ENCODE data around the gene LRMDA. TPM values are rescaled to one million over a fixed set of nuclear protein-coding genes. Genes with fewer than 3 reads are reported as not detected.

Gene LRMDA
- total RNA-seq, 1 donor from 2014 or later, result 19.4 TPM

DNA sequence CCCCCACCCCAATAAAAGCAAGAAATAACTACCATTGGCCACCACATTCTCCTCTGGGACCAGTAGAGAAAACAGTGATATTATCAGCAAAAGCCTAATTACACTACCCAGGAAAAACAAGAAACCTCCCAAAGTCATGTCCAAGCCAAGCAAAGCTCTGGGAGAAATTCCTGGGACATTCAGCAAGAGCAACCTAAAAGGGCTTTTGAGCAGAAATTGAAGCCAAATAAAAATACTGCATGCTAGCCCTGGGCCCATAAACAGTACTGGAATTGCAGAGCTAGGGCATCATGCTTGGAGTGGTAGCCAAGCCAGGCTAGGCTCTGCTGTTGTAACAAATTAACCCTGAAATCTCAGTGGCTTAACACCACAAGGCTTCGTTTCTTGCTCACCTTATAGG, 347.9 kb downstream of the LRMDA start:
- Mint-ChIP-seq H3K27me3 (ENCODE audit: unreplicated experiment) (peaks cover 2% of the 10 kb centered on the region), H3K9me3 (ENCODE audit: unreplicated experiment) (no peaks in the 10 kb centered on the region), H3K27ac (ENCODE audit: unreplicated experiment) (no peak overlapping the region), H3K4me3 (ENCODE audit: unreplicated experiment) (no peak overlapping the region), H3K4me1 (ENCODE audit: unreplicated experiment) (no peaks in the 10 kb centered on the region), H3K36me3 (ENCODE audit: low read depth, unreplicated experiment) (no peaks in the 10 kb centered on the region)
- DNase-seq (ENCODE audit: low spot score), result no peak
- TF ChIP-seq, protein P1, sequence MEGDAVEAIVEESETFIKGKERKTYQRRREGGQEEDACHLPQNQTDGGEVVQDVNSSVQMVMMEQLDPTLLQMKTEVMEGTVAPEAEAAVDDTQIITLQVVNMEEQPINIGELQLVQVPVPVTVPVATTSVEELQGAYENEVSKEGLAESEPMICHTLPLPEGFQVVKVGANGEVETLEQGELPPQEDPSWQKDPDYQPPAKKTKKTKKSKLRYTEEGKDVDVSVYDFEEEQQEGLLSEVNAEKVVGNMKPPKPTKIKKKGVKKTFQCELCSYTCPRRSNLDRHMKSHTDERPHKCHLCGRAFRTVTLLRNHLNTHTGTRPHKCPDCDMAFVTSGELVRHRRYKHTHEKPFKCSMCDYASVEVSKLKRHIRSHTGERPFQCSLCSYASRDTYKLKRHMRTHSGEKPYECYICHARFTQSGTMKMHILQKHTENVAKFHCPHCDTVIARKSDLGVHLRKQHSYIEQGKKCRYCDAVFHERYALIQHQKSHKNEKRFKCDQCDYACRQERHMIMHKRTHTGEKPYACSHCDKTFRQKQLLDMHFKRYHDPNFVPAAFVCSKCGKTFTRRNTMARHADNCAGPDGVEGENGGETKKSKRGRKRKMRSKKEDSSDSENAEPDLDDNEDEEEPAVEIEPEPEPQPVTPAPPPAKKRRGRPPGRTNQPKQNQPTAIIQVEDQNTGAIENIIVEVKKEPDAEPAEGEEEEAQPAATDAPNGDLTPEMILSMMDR (IDR thresholded peaks at IDR 0.05; ENCODE audit: unreplicated experiment), result no peak

DNA sequence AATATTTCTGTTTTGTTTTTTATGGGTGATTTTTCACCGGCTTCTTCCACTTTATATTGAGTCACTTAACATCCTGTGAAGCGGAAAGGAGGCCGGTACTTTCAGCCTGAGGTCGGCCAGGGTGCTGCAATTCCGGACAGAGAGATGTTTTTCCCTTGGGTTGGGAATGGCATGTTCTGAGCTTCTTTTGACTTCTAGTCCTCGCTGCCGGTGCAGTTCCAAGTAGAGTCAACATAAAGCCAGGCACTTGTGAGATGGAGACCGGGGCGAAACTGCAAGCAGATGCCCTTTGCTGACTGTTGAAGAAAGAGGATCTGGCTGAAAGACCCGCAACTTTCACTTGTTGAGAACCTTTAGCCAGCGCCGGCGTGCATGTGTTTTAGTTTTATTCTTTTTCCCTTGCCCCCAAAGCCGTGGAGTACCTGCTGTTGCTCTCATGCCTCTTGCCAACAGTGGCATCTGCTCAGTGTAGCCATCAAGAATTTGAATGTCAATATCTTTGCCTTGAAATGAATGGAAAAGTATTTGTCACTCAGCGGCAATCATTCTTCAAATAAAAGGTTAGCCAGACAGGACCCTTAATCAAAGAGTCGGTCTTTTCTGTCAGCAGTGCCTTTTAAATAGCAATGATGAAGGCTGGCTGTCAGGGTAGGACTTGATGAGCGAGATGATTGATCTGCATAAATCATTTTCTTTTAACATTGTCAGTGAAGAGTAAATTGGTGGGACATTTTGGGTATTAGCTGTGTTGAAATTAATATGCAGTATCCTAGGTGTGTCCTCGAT, 351.2 kb downstream of the LRMDA start:
- no peak overlapping the region for H3K27ac Mint-ChIP-seq (ENCODE audit: unreplicated experiment)
- no peaks in the 10 kb centered on the region for H3K36me3 Mint-ChIP-seq (ENCODE audit: low read depth, unreplicated experiment)
- H3K27me3 Mint-ChIP-seq (ENCODE audit: unreplicated experiment), result peaks cover 2% of the 10 kb centered on the region
- H3K9me3 Mint-ChIP-seq (ENCODE audit: unreplicated experiment), result no peaks in the 10 kb centered on the region
- DNase-seq (ENCODE audit: low spot score), result no peak
- no peak overlapping the region for H3K4me3 Mint-ChIP-seq (ENCODE audit: unreplicated experiment)
- H3K4me1 Mint-ChIP-seq (ENCODE audit: unreplicated experiment), result no peaks in the 10 kb centered on the region
- TF ChIP-seq, protein P1 (IDR thresholded peaks at IDR 0.05; ENCODE audit: unreplicated experiment), result no peak

DNA sequence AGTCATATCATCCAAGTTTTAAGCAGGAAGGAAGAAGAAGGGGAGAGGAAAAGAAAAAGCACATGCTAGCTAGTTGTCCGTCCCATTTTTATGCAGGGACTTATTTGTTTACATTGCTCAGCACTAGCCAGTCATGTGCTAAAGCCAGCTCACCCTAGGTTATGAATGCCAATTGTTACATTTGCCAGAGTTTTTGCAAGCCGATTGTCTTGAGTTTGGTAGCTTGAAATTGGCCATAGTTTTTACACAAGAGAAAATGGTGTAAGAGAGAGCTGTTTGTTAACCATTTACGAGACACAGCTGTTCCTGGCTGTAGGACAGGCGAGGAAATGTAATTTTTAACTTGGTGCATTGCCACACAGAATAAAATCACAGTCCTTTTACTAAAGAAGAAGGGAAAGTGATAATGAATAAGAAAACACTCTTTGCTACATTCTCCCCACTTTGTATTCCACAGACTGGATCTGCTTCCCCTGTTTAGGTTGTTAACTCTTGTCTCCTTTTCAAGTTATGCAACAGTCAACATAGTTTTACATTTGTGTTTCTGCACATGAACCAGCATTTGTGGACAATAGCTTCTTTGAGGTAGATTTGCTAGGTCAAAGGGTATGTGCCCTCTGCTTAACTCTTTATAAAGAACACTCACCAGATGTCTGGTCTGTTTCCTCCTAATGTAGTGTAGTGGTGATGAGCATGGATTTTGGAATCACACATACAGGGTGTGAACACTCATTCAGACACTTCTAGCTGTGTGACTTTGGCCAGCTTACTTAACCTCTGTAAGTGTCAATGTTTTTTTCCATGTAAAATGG, 357.2 kb downstream of the LRMDA start:
- Mint-ChIP-seq H3K9me3 (ENCODE audit: unreplicated experiment) (no peaks in the 10 kb centered on the region), H3K4me3 (ENCODE audit: unreplicated experiment) (no peak overlapping the region), H3K27me3 (ENCODE audit: unreplicated experiment) (peaks cover 1% of the 10 kb centered on the region), H3K4me1 (ENCODE audit: unreplicated experiment) (peaks cover 4% of the 10 kb centered on the region), H3K27ac (ENCODE audit: unreplicated experiment) (no peak overlapping the region), H3K36me3 (ENCODE audit: low read depth, unreplicated experiment) (no peaks in the 10 kb centered on the region)
- TF ChIP-seq, protein P1 (IDR thresholded peaks at IDR 0.05; ENCODE audit: unreplicated experiment), result no peak
- DNase-seq (ENCODE audit: low spot score), result no peak

DNA sequence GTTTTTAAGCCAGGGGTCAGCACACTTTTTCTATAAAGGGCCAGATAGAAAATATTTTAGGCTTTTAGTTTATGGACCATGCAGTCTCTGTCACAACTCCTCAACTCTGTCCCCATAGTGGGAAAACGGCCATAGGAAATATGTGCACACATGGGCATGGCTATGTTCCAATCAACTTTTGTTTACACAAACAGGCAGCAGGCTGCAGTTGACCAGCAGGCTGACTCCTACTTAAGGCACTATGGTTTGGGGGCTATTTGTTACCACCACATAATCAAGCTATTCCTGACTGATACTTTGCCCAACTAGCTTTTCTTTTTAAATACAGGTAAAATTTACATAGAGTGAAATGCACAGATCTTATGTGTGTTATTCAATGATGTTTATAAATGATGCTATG, 362.4 kb downstream of the LRMDA start:
- no peak for DNase-seq (ENCODE audit: low spot score)
- peaks cover 1% of the 10 kb centered on the region for H3K27me3 Mint-ChIP-seq (ENCODE audit: unreplicated experiment)
- H3K36me3 Mint-ChIP-seq (ENCODE audit: low read depth, unreplicated experiment), result no peaks in the 10 kb centered on the region
- TF ChIP-seq, protein P1 (IDR thresholded peaks at IDR 0.05; ENCODE audit: unreplicated experiment), result no peak
- peaks cover 2% of the 10 kb centered on the region for H3K4me1 Mint-ChIP-seq (ENCODE audit: unreplicated experiment)
- no peak overlapping the region for H3K4me3 Mint-ChIP-seq (ENCODE audit: unreplicated experiment)
- no peaks in the 10 kb centered on the region for H3K9me3 Mint-ChIP-seq (ENCODE audit: unreplicated experiment)
- no peak overlapping the region for H3K27ac Mint-ChIP-seq (ENCODE audit: unreplicated experiment)

DNA sequence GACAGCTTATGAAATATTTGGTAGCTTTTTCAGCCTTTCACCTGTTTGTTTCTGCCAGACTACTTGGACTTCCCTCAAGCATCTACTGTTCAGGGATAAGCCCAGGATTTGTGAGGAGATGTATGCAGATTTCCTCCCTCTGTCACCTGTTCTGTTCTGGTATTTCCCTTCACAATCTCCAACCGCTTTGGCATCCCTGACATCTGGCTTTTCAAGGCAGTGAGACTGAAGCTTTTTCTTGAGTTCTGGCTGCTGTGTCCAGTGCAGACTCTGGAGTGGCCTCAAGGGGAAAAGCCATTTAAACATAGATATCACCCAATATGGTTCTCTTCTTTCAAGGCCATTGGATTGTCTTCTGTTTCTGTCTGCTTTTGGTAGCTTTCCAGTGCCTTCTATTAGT, 369.7 kb downstream of the LRMDA start:
- H3K27ac Mint-ChIP-seq (ENCODE audit: unreplicated experiment), result no peak overlapping the region

More for the DNA sequence above, 369.7 kb downstream of the LRMDA start:
- Mint-ChIP-seq H3K27me3 (ENCODE audit: unreplicated experiment) (peaks cover 6% of the 10 kb centered on the region), H3K4me1 (ENCODE audit: unreplicated experiment) (no peaks in the 10 kb centered on the region), H3K36me3 (ENCODE audit: low read depth, unreplicated experiment) (no peaks in the 10 kb centered on the region), H3K4me3 (ENCODE audit: unreplicated experiment) (no peak overlapping the region), H3K9me3 (ENCODE audit: unreplicated experiment) (no peaks in the 10 kb centered on the region)
- TF ChIP-seq, protein P1 (IDR thresholded peaks at IDR 0.05; ENCODE audit: unreplicated experiment), result no peak
- DNase-seq (ENCODE audit: low spot score), result no peak
